ENCODE results near the gene NDE1. TPM values are rescaled to one million over a fixed set of nuclear protein-coding genes. Genes with fewer than 3 reads are reported as not detected.

The NDE1 gene
- total RNA-seq, 1 donor from 2014 or later, result 4.2 TPM

DNA sequence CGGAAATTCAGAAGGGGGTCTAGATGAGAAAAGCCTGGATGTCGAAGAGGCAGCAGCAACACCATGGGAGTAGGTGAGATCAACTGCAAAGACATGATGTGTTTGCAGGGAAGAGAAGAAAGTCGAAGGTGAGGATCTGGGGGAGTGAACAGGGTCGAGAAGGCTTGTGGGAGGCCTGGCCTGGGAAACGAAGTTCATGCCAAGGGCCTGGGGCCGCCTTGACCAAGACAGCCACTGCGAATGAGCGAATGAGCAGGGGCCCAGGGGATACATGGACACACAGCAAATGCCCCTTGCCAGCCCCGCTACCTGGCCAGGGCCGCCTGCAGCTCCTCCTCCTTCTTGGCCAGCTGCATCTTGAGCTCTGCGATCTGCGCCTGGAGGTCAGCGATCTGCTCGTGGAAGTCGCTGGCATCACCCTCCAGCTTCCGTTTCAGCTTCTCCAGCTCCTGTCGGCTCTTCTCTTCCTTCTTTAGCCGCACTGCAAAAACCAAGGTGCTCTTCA lies 87.1 kb downstream of the NDE1 start:
- DNase-seq, result no peak

DNA sequence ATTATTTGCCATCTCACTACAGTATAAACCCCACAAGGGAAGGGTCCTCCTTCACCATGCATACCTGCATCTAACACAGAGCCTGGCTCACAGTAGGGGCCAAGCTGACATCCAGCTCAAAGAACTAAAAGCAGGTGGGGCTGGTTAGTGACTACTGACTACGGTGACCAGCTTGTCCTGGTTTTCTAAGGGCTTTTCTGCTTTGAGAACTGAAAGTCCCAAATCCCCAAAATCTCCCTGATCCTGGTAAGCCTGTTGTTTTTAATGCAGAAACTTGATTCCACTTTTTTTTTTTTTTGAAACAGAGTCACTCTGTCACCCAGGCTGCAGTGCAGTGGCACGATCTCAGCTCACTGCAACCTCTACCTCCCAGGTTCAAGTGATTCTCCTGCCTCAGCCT lies 89.4 kb downstream of the NDE1 start:
- no peak for DNase-seq

DNA sequence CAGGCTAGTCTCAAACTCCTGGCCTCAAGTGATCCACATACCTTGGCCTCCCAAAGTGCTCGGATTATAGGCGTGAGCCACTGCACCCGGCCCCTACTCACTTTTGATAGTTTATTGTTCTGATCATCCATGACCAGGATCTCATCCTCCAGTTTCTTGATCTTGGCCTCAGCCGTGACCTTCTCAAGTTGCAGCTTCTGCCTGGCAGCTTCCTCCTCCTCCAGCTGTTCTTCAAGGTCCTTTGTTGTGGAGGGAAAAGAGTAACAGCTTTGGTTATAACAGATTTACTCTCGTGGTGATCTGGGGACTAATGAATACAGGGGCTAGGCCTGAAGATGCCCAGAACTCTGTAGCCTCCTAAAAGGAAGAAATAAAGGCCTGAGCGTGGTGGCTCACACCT lies 89.9 kb downstream of the NDE1 start:
- no peak for DNase-seq

DNA sequence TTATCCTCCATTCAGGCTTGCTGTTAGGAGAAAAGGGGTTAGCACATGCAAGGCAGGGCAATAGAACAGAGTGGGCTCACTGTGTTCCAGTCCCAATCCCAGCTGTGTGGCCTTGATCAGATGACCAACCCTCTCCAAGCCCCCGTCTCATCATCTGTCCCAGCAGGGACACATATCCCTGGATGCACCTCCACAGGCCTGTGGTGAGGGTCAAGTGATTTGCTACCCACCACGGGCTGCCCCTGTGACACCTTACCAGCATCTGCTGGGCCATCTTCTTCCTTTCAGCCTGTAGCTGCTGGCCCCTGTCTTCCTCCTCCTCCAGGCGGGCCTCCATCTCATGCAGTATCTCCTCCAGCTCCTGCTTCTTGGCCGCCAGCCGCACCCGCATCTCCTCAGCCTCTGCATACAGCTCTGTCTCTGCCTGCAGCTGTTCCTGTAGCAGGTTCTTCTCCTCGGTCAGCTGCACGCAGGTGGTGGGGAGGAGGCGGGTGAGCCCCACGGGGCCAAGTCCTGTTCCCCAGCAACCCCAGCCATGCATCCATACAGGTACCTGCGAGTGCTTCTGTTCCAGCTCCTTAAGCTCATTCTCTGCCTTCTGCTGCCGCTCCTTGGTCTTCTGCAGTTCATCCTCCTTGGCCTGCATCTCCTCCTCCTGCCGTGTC lies 91.3 kb downstream of the NDE1 start:
- DNase-seq, result no peak

DNA sequence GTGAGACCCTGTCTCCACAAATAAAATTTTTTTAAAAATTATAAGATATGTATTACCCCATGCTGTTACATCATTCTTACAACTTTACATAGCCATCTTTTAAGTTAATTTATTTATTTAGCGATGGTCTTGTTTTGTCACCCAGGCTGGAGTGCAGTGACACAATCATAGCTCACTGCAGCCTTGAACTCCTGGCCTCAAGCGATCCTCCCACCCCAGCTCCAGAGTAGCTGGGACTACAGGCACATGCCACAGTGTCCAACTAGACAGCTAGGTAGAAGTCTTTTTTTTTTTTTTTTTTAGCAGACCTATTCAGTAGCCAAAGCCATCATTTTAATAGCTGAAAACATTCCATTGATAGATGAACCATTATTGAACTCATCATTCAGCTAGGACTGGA lies 92.7 kb downstream of the NDE1 start:
- DNase-seq, result no peak

DNA sequence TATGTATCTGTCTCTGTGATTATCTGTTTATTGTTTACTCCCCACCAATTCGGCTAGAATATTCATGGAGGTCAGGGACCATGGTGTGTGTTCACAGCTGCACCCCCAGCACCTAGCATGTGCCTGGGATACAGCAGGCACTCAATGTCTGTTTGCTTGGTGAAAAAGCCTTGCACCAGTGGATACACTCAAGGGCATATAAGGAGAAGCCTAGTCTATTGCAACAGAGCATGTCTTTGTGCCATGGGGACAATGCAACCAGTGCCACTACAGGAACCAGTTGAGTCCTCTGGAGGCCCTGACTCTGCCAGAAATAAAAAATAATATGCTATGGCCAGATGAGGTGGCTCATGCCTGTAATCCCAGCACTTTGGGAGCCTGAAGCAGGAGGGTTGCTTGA lies 93.6 kb downstream of the NDE1 start:
- no peak for DNase-seq

DNA sequence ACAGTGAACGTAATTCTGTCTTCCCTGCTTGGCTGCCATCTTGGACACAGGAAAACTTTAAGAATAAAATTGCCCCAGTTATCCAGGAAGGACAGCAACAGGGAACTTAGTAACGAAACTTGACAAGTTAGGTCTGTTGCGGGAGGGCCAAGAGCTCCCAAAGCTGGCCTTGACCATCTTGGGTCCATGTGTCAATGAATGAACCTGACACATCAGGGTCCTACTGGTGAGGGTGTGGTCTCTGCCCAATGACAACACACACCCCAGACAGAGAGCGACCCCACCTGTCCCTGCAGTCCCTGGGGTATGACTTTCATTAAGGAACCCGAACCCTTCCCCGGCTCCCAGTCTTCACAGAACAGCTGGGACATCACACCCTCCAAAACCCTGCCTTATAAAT lies 96.3 kb downstream of the NDE1 start:
- DNase-seq, result no peak

DNA sequence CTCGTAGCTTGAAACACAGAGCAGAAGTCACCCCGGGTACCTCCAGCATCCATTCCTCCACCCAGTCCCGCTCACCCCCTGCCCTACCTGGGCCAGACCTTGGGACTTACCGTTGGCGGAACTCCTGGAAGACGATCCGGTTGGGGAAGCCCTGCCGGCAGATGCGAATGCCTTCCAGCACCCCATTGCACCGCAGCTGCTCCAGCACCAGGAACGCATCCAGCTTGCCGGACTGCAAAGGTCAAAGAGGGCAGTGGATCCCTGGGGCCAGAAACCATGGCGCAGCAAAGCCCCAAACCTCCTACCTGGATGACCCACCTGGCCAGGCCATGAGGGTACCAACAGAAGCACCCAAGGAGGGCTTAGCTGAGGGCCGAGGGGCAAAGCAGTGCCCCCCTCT lies 97.9 kb downstream of the NDE1 start:
- DNase-seq, result no peak

DNA sequence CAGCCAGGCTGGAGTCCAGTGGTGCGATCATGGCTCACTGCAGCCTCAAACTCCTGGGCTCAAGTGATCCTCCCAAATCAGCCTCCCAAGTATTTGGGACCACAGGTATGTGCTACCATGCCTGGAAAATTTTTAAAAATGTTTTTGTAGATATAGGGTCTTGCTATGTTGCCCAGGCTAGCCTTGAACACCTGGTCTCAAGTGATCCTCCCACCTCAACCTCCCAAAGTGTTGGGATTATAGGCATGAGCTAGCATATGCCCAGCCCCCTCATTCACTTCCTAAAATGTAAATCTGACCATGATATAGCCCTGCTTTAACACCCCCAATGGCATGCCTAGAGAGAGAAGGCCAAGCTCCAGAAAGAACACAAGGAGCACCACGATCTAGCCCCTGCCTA lies 98.6 kb downstream of the NDE1 start:
- no peak for DNase-seq

DNA sequence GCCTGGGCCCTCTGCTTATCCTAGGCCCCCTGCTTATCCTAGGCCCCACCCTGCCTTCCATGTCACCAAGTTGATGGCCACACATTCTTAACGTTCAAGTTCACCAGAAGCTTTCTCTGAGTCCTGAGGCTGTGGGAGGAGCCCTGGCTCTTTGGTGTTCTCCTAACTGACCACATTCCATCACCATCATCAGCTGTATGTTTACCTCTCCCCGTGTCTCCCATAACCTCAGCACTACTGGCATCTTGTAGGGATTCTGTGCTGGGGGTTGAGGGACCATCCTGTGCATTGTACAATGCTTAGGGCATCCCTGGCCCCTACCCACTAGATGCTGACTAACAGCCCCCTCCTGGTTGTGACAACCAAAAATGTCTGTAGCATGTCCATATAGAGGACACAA lies 99.3 kb downstream of the NDE1 start:
- DNase-seq, result no peak

DNA sequence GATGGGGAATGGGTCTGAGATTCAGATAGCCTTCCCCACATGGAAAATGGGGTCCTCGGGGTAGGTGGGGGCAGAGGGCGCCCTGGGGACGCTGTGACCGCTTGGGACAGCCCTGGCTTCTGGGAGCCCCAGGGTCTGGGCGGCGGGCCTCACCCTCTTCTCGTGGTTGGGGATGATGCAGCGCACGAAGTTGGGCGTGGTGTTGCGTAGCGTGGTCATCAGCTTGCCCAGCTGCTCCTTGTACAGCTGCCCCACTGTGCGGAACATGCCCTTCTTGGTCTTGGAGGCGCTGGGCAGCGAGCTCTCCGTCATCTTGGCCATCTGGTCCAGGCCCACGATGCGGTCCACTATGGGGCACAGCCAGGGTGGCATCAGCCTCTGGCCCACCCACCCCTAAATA lies 99.9 kb downstream of the NDE1 start:
- no peak for DNase-seq

DNA sequence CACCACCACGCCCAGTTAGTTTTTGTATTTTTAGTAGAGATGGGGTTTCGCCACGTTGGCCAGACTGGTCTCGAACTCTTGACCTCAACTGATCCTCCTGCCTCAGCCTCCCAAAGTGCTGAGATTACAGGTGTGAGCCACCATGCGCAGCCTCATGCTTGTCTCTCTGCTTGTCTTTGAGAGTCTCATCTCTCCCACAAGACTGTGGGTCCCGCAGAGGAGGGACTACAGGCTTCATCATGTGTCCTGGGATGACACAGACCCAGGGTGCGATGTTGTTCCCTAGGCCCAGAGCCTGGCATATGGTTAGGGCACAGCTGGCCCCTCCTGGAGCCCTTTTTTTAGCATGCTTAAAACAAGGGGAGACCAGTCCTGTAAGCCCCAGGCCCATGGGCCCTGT lies 101.9 kb downstream of the NDE1 start:
- DNase-seq, result no peak

DNA sequence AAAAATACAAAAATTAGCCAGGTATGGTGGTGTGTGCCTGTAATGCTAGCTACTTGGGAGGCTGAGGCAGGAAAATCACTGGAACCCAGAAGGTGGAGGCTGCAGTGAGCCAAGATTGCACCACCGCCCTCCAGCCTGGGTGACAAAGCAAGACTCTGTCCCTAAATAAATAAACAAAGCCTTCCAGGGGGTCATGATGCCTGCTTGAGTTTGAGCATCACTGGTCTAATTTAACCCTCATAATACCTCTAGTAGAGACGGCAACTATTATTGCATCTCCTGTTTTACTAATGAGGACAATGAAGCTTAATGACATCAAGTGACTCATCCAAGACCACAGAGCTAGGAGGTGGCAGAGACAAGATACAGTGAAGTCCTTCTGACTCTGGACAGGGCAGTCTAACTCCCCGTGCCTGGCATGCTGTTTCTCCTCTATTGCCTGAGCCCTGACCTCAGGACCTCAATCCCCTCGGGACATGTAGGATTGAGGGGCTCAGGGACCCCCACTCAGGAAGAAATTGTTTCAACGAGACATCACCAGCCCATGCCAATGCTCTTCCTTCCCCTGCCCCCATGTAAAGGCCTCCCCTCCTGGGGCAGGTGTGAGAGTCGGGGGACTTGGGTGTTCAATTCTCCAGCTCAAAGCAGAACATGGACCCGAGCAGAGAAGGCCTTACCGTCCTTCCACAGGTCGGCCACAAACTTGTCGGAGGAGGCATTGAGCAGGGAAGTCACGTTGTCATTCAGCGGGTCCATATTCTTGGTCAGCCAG lies 102.9 kb downstream of the NDE1 start:
- DNase-seq, result no peak

DNA sequence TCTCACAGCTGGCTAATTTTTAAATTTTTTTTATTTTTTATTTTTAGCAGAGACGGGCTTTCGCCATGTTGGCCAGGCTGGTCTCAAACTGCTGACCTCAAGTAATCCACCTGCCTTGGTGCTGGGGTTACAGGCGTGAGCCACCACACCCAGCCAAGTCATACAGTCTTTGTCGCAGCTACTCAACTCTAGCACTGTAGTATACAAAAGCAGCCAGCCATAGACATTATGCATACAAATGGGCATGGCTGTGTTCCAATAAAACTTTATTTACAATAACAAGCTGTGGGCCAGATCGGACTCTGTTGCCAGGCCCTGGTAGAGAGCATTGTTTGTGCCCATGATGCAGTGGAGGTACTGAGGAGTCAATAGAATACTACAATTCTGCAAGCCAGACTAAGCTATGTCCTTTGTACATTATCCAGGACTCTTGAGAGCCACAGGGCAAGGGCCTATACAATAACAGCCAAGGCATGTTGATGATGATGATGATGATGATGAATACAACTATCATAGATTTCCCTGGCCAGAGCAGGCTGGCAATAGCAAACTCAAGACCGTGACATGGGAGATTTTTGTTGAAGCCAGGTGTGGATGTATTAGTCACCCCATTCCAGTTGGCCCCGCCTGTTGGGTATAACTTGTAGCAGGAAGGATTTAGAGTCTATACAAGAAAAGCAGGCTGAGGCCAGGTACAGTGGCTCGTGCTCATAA lies 104.9 kb downstream of the NDE1 start:
- no peak for DNase-seq

DNA sequence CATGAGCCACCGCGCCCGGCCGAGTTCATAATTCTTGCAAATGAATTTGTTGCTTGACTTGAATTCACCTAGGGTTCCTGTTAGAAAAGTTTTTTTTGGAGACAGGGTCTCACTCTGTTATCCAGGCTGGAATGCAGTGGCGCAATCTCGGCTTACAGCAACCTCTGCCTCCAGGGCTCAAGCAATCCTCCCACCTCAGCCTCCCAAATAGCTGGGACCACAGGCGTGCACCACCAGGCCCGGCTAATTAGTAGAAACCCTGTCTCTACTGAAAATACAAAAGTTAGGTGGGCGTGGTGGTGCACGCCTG lies 107.0 kb downstream of the NDE1 start:
- no peak for DNase-seq

DNA sequence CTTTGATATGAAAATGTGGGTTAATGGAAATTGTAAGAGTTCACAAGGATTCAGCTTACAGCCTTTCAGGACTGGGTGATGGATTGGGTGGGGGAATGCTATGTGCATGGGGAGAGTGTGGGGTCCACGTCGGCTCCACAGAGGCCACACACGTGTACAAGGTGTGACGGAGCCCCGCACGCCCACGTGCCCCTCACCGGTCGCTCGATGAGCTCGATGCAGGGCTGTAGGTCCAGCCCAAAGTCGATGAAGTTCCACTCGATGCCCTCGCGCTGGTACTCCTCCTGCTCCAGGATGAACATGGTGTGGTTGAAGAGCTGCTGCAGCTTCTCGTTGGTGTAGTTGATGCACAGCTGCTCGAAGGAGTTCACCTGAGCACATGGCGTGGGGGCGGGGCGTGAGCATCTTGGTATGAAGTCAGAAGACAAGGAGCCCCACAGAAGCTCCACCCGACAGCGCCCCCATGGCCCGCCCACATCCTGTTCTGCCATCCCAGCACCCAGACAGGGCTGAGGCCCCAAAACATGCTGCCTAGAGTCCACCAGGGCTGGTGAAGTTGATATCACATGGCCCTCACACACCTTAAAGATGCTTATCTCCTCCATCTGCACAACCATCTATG lies 107.7 kb downstream of the NDE1 start:
- no peak for DNase-seq

DNA sequence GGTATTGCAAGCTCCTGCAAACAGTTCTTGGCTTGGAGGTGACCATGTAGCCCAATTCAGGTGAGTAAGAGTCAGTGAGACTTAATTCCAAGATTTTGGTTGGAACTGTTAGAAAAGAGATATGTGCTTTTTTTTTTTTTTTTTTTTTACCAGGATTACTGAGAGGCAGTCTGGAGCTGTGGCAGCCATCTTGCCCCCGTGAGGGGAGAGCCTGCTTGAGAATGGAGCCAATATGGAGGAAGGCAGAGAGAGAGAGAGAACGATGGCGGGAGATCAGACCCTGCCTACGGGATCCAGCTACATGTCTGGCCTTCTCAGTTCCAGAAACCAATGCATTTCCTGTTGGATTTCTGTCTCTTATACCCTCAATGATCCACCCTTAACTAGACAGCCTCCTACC lies 109.0 kb downstream of the NDE1 start:
- DNase-seq, result no peak

DNA sequence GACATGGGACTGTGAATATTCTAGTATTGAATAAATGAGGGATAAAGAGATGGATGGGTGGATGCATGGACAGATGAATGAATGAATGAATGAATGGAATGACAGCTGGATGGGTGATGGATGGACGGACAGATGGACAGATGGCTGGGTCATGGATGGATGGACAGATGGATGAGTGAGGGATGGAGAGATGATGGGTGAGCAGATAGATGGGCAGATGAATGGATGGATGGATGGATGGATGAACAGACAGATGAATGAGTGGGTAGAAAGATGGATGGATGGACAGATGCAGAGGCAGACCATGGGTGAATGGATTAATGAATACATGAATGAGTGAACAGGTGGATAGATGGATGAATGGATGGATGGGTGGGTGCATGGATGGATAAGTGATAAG lies 110.1 kb downstream of the NDE1 start:
- no peak for DNase-seq

DNA sequence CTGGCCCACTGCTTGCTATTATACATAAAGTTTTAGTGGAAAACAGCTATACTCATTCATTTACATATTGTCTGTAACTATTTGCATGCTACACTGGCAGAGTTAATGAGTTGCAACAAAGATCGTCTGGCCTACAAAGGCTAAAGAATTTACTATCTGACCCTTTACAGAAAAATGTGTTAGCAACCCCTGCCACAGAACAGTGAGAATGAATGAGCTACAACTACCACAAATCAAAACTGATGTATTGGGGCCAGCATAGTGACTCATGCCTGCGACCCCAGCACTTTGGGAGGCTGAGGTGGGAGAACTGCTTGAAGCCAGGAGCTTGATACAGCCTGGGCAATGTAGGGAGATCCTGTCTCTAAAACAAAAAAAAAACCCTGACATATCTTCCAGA lies 114.1 kb downstream of the NDE1 start:
- no peak for DNase-seq

DNA sequence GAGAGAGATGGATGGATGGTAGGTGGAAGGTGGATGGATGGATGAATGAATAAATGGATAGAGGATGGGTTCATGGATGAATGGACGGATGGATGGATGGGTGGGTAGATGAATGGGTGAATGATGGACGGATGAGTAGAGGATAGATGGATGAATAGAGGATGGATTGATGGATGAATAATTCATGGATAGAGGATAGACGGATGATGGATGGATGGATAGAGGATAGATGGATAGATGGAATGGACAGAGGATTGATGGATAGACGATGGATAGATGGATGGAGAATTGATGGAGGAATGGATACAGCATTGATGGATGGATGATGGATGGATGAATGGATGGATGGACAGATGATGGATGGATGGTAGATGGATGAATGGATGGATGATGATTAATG lies 115.1 kb downstream of the NDE1 start:
- DNase-seq, result no peak

DNA sequence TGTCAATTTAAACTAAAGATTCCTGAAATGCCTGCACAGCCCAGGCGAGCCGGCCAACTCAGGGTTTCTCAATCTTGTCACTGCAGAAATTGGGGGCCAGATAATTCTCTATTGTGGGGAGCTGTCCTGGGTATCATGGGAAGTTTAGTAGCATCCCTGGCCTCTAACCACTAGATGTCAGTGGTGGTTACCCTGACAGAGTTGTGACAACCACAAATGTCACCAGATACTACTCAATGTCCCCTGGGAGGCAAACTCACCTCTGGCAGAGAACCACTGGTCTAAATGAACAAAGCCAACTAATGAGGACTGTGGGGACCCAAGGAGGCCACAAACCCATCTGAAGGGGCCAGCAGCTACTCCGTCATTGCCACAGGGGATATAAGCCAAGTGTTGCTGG lies 115.8 kb downstream of the NDE1 start:
- DNase-seq, result peak; percentile 14

DNA sequence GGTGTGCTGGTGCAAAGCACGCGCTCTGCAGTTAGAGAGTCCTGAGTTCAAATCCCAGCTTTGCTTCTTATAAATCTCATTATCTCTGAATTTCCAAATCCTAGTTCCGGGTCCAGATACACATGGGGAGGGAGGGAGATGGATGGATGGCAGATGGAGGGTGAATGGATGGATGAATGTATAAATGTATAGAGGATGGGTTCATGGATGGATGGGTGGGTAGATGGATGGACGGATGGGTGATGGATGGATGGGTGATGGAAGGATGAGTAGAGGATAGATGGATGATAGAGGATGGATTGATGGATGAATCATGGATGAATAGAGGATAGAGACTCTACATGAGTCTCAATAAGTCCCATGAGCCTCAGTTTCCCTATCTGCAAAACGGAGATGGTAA lies 116.9 kb downstream of the NDE1 start:
- no peak for DNase-seq

DNA sequence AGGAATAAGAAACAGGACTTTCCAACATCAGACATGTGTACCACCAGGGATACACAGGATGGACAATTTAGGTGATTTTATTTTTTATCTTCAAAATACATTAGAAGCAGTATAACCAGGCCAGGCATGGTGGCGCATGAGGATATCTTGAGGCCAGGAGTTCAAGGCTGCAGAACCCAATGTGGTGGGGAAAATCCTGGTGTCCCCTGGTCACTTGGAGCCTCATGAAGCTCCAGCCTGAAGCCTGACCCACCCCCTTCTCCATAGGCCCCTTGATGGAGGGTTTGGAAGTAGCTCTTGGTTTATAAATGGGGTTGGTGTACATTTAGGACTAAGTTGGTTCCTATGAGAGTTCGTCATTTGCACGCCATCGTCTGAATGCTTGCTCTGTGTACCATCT lies 118.2 kb downstream of the NDE1 start:
- DNase-seq, result no peak

Measured in occipital lobe (tissue), 2 donors.